Activated naive CD8-positive, alpha-beta T cell (primary cell): ENCODE measurements around the gene CCL23.

ENCODE experiments used
- H3K27ac Mint-ChIP-seq: one replicate; pipeline ENCODE4 v1.8.0; 2021; ENCODE audit warnings: mixed read lengths
- H3K27me3 Mint-ChIP-seq: one replicate; pipeline ENCODE4 v1.8.0; 2021; ENCODE audit warnings: mixed read lengths
- H3K36me3 Mint-ChIP-seq: one replicate; pipeline ENCODE4 v1.8.0; 2021; ENCODE audit warnings: mixed read lengths
- H3K4me1 Mint-ChIP-seq: one replicate; pipeline ENCODE4 v1.8.0; 2021; ENCODE audit warnings: low read depth, mixed read lengths
- H3K4me3 Mint-ChIP-seq: one replicate; pipeline ENCODE4 v1.8.0; 2021; ENCODE audit warnings: mild to moderate bottlenecking, mixed read lengths
- H3K9me3 Mint-ChIP-seq: one replicate; pipeline ENCODE4 v1.8.0; 2021; ENCODE audit warnings: low read depth, mixed read lengths

The CCL23 gene, protein sequence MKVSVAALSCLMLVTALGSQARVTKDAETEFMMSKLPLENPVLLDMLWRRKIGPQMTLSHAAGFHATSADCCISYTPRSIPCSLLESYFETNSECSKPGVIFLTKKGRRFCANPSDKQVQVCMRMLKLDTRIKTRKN

DNA sequence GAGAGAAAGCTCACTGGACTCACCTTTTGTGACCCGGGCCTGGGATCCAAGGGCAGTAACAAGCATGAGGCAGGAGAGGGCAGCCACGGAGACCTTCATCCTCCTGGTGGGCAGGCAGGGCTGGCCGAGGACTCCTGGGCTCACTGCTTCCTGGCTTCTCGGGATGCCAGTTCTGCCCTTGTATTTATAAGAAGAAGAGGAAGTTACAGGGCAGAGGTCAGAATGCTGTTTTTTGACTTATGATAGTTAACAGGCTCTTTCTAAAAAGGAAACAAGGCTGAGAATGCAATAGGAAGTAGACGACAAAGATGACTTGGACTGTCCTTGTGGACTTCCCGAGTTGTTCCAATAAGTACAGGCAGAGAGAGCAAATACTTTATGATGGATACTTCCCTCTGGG lies at the start of gene CCL23:
Gene CCL23, minus strand, starts transcription at position 174 of the 400 bp plus-strand sequence. Its CDS starts 75 bp downstream, at position 99.
- Mint-ChIP-seq H3K9me3 (no peaks in the 10 kb centered on the region), H3K4me1 (no peaks in the 10 kb centered on the region), H3K36me3 (no peaks in the 10 kb centered on the region), H3K27ac (no peak within 1 kb of the TSS), H3K27me3 (peaks cover 6% of the 10 kb centered on the region), H3K4me3 (no peak within 1 kb of the TSS)

DNA sequence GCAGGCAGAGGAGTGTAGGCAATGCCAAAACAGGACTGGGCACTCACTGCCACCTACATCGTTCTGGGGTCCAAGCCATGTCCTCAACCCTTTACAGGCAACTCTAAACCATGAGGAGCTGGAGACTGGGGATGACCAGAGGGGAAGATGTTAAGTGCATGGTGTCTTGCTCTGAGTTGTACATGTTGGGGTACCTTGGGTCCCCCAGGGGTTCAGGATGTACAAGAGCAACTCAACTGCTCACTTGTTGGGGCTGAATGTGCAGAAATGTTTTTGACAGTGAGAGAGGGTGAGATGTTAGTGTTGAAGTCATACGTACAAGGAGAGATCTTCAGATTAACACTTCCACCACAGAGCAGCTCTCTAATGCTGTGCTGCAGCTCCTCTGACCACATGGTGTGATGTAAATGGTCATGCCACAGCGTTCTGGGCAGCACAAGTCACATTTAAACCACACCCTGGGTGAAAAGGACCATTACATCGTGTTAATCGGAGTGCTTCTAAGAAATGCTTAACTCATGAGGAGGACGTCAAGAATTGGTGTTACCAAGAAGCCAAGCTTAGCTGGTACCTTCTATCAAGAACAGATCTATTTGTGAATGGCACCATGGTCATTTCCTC lies 48.7 kb upstream of the CCL23 start:
- no peaks in the 10 kb centered on the region for H3K9me3 Mint-ChIP-seq
- H3K27ac Mint-ChIP-seq: no peak overlapping the region
- no peak overlapping the region for H3K4me3 Mint-ChIP-seq
- no peaks in the 10 kb centered on the region for H3K27me3 Mint-ChIP-seq
- no peaks in the 10 kb centered on the region for H3K4me1 Mint-ChIP-seq
- H3K36me3 Mint-ChIP-seq: no peaks in the 10 kb centered on the region

DNA sequence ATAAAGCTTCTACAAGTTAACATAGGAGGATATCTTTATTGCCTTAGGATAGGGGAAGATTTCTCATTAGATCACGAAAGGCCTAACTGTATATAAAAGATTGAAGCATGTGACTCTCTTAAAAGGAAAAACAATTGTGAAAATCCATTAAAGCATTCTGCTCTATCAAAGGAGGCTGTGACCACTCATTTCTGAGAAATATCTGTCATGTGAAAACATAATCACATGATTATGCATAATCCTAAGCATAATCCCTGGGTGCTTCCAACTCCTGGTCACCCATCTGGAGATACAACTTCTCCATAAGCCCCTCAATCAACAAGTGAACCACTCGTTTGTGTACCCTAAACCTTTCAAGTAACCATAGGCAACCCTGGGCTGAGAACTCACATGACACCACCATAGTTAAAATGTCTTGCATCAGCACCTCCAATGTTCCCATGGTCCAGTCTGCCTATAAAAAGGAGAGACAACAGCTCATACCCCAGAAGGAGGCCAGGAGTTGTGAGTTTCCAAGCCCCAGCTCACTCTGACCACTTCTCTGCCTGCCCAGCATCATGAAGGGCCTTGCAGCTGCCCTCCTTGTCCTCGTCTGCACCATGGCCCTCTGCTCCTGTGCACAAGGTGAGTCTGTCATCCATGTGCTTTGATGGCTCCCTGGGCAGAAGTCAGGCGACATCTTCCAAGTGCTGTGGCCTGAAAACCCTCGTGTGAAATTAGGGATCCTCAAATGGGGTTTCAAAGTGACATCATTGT lies 46.2 kb upstream of the CCL23 start, which contains the start of gene CCL18:
Gene CCL18, plus strand, starts transcription at position 487 of the 756 bp plus-strand sequence. Its CDS starts 71 bp downstream, at position 558.
- Mint-ChIP-seq H3K36me3 (no peaks in the 10 kb centered on the region), H3K9me3 (no peaks in the 10 kb centered on the region), H3K4me1 (no peaks in the 10 kb centered on the region), H3K4me3 (no peak within 1 kb of the TSS), H3K27ac (no peak within 1 kb of the TSS), H3K27me3 (no peaks in the 10 kb centered on the region)

DNA sequence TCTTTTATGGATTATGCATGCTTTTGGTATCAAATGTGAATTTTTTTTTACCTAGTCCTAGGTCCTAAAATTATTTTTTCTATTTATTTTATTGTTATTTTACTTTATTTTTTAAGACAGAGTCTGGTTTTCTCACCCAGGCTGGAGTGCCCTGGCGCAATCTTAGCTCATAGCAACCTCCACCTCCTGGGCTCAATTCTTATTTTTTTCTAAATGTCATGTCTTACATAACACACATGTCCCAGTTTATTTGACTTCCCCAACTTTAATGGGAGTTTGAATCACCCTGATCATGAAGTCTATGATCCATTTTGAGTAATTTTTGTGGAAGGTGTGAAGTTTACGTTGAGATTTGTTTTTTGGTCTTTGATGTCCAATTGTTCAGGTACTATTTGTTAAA lies 43.0 kb upstream of the CCL23 start:
- Mint-ChIP-seq H3K27ac (no peak overlapping the region), H3K4me3 (no peak overlapping the region), H3K36me3 (no peaks in the 10 kb centered on the region), H3K4me1 (no peaks in the 10 kb centered on the region), H3K9me3 (no peaks in the 10 kb centered on the region), H3K27me3 (peaks cover 2% of the 10 kb centered on the region)

DNA sequence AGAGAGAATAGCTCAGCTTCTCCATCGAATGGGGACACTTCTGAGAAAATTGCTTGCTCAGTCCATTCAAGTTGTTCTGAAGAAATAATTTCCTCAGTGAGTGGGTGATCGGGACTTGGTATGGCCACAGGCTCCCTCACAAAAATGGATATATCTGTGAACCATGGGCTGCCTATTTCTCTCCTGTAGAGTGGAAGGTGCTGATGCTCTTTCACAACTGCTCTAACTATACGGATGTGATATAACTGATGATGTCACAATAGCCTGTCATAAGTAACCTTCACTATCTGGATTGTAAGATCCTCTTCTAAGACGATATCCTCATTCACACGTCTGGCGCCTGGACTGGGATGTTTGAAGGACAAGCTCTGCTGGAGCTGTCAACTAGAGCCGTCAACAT lies 41.6 kb upstream of the CCL23 start:
- Mint-ChIP-seq H3K27ac (no peak overlapping the region), H3K9me3 (no peaks in the 10 kb centered on the region), H3K4me3 (no peak overlapping the region), H3K4me1 (no peaks in the 10 kb centered on the region), H3K27me3 (peaks cover 2% of the 10 kb centered on the region), H3K36me3 (no peaks in the 10 kb centered on the region)

DNA sequence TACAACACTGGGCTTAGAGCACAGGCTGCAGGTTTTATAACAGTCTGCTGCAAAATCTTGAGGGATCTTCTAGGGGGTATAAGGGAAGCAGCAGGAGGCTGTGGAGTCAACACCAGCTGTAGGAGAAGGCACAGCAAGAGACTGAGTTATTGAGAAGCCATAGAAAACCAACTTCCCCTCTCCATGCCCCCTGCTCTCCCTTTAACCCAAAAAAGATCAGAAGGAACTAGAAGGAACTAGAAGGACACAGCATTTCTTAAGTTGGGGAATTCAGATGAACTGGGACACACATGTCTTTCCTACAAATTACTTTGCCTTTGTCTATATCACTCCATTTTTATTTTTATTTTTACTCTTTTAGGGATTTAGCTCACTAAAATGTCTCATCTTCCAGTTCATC lies 40.1 kb upstream of the CCL23 start:
- Mint-ChIP-seq H3K27me3 (peaks cover 2% of the 10 kb centered on the region), H3K4me1 (no peaks in the 10 kb centered on the region), H3K27ac (no peak overlapping the region), H3K36me3 (no peaks in the 10 kb centered on the region), H3K9me3 (no peaks in the 10 kb centered on the region), H3K4me3 (no peak overlapping the region)

DNA sequence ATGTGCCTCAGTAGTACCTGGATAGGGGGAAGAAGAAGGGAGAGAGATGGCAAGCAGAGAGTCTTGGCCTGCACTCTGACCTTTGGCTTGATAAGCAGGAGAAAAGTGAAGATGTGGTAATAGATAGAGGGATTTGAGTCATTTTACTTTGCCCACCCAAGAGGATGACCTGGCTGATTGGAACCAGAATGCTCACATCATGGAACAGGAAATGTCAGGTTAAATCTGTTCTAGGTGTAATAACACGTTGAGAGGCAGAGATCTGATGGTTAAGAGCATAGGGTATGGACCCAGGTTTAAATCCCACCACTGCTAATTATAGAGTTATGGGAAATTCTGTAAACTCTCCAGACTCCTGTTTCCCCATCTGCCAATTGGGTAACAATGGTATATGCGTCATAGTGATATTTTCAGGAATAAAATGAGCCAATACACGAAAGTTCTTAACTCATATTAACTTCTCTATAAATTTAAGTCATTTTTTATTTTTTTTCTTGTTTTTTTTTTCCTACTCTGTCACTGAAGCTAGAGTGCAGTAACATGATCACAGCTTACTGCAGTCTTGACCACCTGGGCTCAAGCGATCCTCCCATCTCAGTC lies 38.2 kb upstream of the CCL23 start:
- Mint-ChIP-seq H3K4me3 (no peak overlapping the region), H3K36me3 (no peaks in the 10 kb centered on the region), H3K27me3 (peaks cover 4% of the 10 kb centered on the region), H3K9me3 (peaks cover 5% of the 10 kb centered on the region), H3K27ac (no peak overlapping the region), H3K4me1 (no peaks in the 10 kb centered on the region)

DNA sequence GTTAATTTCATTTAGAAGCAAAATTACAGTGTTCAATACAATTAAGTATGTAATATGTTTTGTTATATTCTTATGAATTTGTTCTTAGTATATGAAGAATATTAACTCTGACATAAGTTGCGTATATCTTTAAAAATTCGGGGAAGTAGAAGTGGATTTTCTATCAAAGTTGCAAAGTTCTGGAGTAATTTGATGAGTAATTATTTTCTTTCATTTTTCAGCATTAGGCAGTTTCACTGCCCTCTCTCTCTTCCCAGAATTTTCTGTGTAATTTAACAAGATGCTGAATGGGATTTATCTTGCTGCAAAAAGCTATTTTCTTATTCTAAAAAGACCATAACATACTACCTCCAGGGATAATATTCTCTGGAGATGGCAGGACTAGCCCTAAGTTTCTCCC lies 37.4 kb upstream of the CCL23 start:
- Mint-ChIP-seq H3K36me3 (peaks cover 2% of the 10 kb centered on the region), H3K27me3 (peaks cover 7% of the 10 kb centered on the region), H3K4me3 (no peak overlapping the region), H3K4me1 (no peaks in the 10 kb centered on the region), H3K9me3 (peaks cover 7% of the 10 kb centered on the region), H3K27ac (no peak overlapping the region)

DNA sequence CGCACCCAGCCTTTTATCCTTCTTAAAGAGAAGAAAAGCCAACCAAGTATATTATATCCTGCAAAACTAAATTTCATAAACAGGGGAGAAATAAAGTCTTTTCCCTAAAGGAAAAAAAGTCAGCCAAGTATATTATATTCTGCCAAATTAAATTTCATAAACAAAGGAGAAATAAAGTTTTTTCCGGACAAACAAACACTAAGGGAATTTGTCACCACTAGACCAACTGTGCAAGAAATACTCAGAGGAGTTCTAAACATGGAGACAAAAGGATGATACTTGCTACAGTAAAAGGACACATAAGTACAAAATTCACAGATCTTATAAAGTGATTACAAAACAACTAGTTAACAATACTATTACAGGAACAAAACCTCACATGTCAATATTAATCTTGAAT lies 31.9 kb upstream of the CCL23 start:
- Mint-ChIP-seq H3K4me1 (no peaks in the 10 kb centered on the region), H3K9me3 (peaks cover 24% of the 10 kb centered on the region), H3K36me3 (peaks cover 17% of the 10 kb centered on the region), H3K4me3 (no peak overlapping the region), H3K27me3 (peaks cover 16% of the 10 kb centered on the region), H3K27ac (no peak overlapping the region)

DNA sequence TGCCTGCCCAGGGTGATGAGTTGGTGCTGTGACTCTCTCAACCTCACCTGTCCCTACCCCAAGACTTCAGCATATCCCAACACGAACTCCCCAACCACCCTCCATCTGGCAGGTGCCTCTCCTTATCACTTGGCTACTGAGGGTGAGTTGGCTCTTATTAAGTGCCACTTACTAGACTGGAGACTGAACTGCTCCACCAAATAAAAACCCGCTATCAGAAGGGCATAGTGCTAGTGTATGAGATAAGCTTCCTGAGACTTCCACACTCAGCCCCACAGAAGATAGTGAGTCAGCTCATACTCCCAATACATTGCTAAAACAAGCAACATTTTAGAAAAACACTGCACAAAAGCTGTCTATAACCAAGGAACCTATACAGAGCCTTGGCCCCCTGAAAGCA lies 30.3 kb upstream of the CCL23 start:
- Mint-ChIP-seq H3K9me3 (peaks cover 24% of the 10 kb centered on the region), H3K27ac (no peak overlapping the region), H3K4me1 (no peaks in the 10 kb centered on the region), H3K36me3 (peaks cover 17% of the 10 kb centered on the region), H3K4me3 (no peak overlapping the region), H3K27me3 (peaks cover 20% of the 10 kb centered on the region)

DNA sequence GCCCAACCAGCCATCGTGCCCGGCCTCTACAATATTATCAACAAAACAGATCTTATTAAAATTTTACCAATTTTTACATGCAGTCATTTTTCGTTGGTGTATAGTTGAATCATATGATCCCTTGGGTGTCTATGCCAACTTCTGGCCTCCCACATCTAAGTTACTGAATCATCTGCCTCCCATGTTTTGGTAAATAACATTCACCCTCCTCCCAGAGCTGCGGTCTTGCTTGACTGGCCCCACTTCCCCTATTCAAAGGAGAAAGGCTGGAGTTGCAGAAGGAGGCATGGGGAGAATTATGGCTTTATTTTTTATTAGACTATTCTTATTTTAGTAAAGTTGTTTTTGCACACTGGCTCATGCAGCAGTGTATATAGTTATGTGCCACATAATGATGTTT lies 18.5 kb upstream of the CCL23 start:
- Mint-ChIP-seq H3K4me3 (no peak overlapping the region), H3K27me3 (peaks cover 1% of the 10 kb centered on the region), H3K4me1 (no peaks in the 10 kb centered on the region), H3K36me3 (no peaks in the 10 kb centered on the region), H3K9me3 (no peaks in the 10 kb centered on the region), H3K27ac (no peak overlapping the region)

DNA sequence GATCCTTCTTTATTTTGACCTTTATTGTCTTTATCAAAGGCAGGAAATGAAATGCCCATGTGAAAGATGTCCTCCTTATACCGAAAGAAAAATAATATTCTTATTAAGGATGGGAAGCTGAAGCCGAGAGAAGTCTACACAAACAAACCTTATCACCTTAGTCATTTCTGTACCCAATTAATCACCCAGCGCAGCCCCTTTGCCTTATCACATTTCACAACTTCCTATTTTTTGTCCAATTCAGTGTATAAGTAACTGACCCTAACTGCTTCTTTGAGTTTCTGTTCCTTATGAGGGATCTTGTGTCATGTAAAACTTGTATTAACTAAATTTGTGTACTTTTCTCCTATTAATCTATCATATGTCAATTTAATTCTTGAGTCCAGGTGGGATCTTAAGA lies 16.4 kb upstream of the CCL23 start:
- Mint-ChIP-seq H3K9me3 (no peaks in the 10 kb centered on the region), H3K4me3 (no peak overlapping the region), H3K36me3 (no peaks in the 10 kb centered on the region), H3K27ac (no peak overlapping the region), H3K27me3 (peaks cover 3% of the 10 kb centered on the region), H3K4me1 (no peaks in the 10 kb centered on the region)

DNA sequence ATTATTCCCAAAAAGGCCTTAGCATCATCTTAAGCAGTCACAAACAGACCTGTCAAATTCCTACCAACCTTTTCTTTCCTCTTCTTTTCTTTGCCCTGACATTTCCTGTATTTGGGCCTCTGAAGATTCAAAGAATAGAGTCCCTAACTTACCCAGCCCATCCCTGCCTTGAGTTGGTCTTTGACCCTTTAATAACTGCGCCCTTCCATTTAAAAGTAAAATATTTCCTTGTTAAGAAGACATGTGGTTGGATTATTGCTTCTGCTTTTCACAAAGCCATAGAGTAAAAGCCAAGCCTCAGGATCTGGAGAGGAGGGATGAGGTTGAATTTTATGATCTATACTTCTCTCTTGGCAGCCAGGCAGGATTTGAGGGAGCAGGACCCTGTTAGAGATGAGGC lies 13.2 kb upstream of the CCL23 start:
- Mint-ChIP-seq H3K4me3 (no peak overlapping the region), H3K4me1 (no peaks in the 10 kb centered on the region), H3K9me3 (no peaks in the 10 kb centered on the region), H3K27ac (no peak overlapping the region), H3K27me3 (peaks cover 2% of the 10 kb centered on the region), H3K36me3 (no peaks in the 10 kb centered on the region)

DNA sequence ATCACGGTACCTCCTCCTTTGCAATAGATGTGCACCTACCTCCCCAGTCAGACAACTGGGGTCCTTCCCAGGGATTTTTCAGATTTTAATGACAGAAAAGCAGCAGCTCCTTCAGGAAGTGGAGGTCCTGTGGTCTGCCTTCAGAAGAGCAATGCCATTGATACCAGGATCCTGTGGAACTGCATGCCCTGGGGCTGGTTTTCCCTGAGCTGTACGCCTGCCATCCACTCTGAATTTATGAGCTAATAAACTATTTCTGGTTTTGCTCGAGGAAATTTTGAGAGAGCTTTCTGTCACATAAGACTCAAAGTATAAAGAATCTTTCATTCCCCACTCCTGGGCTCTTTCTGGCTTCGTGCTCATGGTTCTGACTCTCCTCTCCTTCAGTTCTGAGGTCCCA lies 10.0 kb upstream of the CCL23 start:
- no peaks in the 10 kb centered on the region for H3K36me3 Mint-ChIP-seq
- no peak overlapping the region for H3K4me3 Mint-ChIP-seq
- H3K27me3 Mint-ChIP-seq: peaks cover 13% of the 10 kb centered on the region
- no peaks in the 10 kb centered on the region for H3K4me1 Mint-ChIP-seq
- H3K27ac Mint-ChIP-seq: no peak overlapping the region
- H3K9me3 Mint-ChIP-seq: no peaks in the 10 kb centered on the region

DNA sequence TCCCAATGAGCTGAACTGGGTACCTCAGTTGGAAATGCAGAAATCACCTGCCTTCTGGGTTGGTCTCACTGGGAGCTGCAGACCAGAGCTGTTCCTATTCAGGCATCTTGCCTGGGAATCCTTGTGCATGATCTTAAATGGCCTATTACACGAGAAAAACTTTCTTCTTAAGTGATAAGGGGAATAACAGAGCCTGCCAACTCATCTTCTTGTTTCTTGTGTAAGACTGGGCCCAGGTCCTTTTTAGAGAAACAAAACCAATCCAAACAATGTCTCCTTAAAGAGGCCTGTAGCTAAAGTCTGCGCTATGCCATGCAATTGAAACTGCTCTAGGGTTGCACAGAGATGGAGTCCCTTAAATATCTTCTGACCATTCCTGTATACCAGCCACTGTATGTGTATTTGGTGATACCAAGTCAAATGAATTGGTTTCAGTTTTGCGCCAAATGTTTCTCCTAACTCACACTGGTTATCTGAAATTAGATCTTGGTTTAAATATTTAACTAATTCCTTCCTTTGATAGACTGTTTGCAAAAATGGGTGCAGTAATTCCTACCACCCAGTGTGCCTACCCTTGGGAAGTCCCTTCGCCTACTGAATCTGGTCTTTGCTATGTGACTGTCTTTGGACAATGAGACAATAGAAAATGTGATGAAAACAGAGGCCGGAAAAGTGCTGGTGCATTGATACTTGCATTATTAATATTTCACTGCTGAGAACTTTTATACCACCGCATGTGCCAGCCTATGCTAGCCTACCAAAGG lies 6.5 kb upstream of the CCL23 start:
- Mint-ChIP-seq H3K27me3 (peaks cover 16% of the 10 kb centered on the region), H3K36me3 (no peaks in the 10 kb centered on the region), H3K4me3 (no peak overlapping the region), H3K4me1 (no peaks in the 10 kb centered on the region), H3K9me3 (no peaks in the 10 kb centered on the region), H3K27ac (no peak overlapping the region)
